ENCODE results near the gene RNASE8. TPM values are rescaled to one million over a fixed set of nuclear protein-coding genes. Genes with fewer than 3 reads are reported as not detected.
A peak's percentile ranks its signal among the peaks of the same experiment; 100 is the strongest.

RNASE8 gene
- total and polyA plus RNA-seq, 2 of the 8 experiments (the other 6 are each of a cell fraction or from before 2014, with no cell fraction given), result not detected

DNA sequence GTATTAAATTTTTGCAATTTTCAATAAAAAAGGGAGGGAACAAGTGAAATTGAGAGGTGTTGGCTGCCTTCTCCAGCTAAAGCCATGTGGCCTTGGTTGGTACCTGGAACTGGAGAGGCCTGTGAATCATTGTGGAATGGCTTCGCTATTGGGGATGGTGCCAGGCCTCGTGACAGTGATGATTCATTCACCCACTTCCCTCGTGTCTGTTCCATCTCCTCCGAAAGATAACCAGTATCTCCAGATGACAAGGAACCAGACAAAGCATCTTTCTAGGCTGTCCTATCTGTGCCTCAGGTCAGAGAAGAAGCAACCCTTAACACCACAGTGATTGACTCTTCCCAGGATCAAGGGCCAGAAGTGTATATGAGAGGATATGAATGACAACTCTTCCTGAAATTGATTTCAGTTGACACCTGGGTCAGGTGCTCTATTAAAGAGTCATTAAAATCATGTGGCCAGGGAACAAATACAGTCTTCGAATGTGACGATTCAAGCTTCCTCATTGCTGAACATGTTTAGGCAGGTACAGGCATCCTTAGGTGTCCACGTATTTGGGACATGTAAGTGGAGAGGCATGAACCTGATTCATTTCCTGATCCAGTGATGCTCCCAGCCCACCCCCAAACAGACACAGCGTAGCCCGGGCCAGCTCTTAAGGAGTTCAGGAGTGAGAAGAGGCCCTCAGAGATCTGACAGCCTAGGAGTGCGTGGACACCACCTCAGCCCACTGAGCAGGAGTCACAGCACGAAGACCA is 15.8 kb upstream of the RNASE8 start, which contains the start of gene RNASE7:
Gene RNASE7, plus strand, starts transcription at position 687 of the 758 bp plus-strand sequence. CDS start 631 bp downstream, outside the sequence.
- Histone ChIP-seq H3K9ac (replicated peaks in 1 of 4; ENCODE audit: extremely low read depth in 1 of 4, low read depth in 3 of 4, low read length in 3 of 4) (no peak within 1 kb of the TSS), H4K8ac (ENCODE audit: extremely low read depth, insufficient read depth, low read length) (no peak within 1 kb of the TSS), H2BK20ac (ENCODE audit: low read length) (no peak within 1 kb of the TSS), H2BK15ac (ENCODE audit: low read length) (no peak within 1 kb of the TSS), H3K23ac (ENCODE audit: insufficient read length) (no peak within 1 kb of the TSS), H3K27me3 (replicated peaks in 1 of 4; ENCODE audit: control insufficient read depth in 3 of 4, extremely low read depth in 1 of 4, insufficient read depth in 3 of 4, low read length in 3 of 4) (peaks cover 0 to 3% (median 0%) of the 10 kb centered on the region in 4 experiments; a peak in 1 of 7 replicates), H3K79me2 (ENCODE audit: control insufficient read depth in 1 of 2, insufficient read depth in 2 of 2, low read length in 2 of 2) (no peaks in the 10 kb centered on the region), H2BK12ac (ENCODE audit: low read depth, low read length) (peak within 1 kb of the TSS; percentile 40), H2AK5ac (ENCODE audit: low read depth, low read length) (no peak within 1 kb of the TSS; the same call in 1 of the 2 replicates), H2AFZ (ENCODE audit: low read length) (no peak within 1 kb of the TSS), H4K91ac (replicated peaks; ENCODE audit: insufficient read length, low read length) (no peak within 1 kb of the TSS), H3K4me1 (replicated peaks in 1 of 4; ENCODE audit: control insufficient read depth in 3 of 4, insufficient read depth in 4 of 4, low read length in 3 of 4) (peaks cover 8 to 11% (median 10%) of the 10 kb centered on the region in 4 experiments; a peak in 6 of 7 replicates), H3K36me3 (ENCODE audit: control insufficient read depth in 2 of 4, insufficient read depth in 4 of 4, low read length in 3 of 4) (no peaks in the 10 kb centered on the region), H4K20me1 (replicated peaks in 1 of 2; ENCODE audit: control insufficient read depth in 1 of 2, insufficient read depth in 2 of 2, low read length in 2 of 2) (no peaks in the 10 kb centered on the region), H3K27ac (ENCODE audit: low read depth, low read length) (no peak within 1 kb of the TSS), H4K5ac (ENCODE audit: insufficient read length, low read depth, low read length) (no peak within 1 kb of the TSS), H3K9me3 (ENCODE audit: insufficient read depth in 2 of 2, low read depth in 1 of 2, low read length in 1 of 2) (no peaks in the 10 kb centered on the region), H3K23me2 (ENCODE audit: low read depth, low read length) (peaks cover 2% of the 10 kb centered on the region; the same call in 1 of the 2 replicates), H2BK120ac (replicated peaks; ENCODE audit: low read depth, low read length) (no peak within 1 kb of the TSS), H3K14ac (ENCODE audit: insufficient read length) (no peak within 1 kb of the TSS), H3K18ac (ENCODE audit: extremely low read depth, low read length) (no peak within 1 kb of the TSS), H3K79me1 (ENCODE audit: low read depth, low read length) (no peaks in the 10 kb centered on the region), H3K4ac (replicated peaks; ENCODE audit: insufficient read length, low read depth, low read length) (no peak within 1 kb of the TSS), H3K4me3 (ENCODE audit: extremely low read depth in 1 of 4, insufficient read depth in 2 of 4, low read depth in 3 of 4, low read length in 4 of 4) (no peak within 1 kb of the TSS), H2BK5ac (ENCODE audit: low read depth, low read length) (no peak within 1 kb of the TSS), H3K4me2 (ENCODE audit: insufficient read depth in 1 of 2, low read depth in 2 of 2, low read length in 2 of 2) (no peak within 1 kb of the TSS), H3K56ac (replicated peaks; ENCODE audit: insufficient read length, low read depth, low read length) (no peak within 1 kb of the TSS)
- POLR2A ChIA-PET (ENCODE audit: partially characterized antibody), result interaction anchor here (4.4 kb wide), 1 partner anchor 26 kb away, joined by 36 read pairs; no protein-coding TSS in a partner anchor
- FAIRE-seq, result no peak
- CTCF ChIA-PET (ENCODE audit: partially characterized antibody), result interaction anchor here (0.6 to 7.2 kb wide), 6 partner anchors 25 to 1901 kb away, joined by 3 to 371 read pairs (median 3); partner anchors contain the start of gene NDRG2
- no peak for DNase-seq (ENCODE audit: low read depth in 1 of 2, low spot score in 2 of 2)
- WGBS, 2 experiments (ENCODE audit: extremely low coverage in 1 of 2, insufficient coverage in 1 of 2, insufficient read length in 1 of 2, insufficient replicate concordance in 2 of 2, low coverage in 1 of 2, low lambda C conversion rate in 2 of 2, missing lambda C conversion rate in 1 of 2), result 80% methylated on average over 11 of the region's 11 CpGs; no CpG with 5 or more reads in 1 of the 2 experiments
- TF ChIP-seq CBX8 (IDR thresholded peaks at IDR 0.05; ENCODE audit: borderline replicate concordance, low read depth, low read length) (no peak), SAP30 (IDR thresholded peaks at IDR 0.05; ENCODE audit: insufficient read depth, insufficient replicate concordance, low read length) (no peak), CEBPB (IDR thresholded peaks at IDR 0.05; ENCODE audit: low read depth, low read length) (no peak), JUND (IDR thresholded peaks at IDR 0.05; ENCODE audit: low read length) (no peak), YY1 (IDR thresholded peaks at IDR 0.05; ENCODE audit: low read depth, low read length) (no peak), SRF (IDR thresholded peaks at IDR 0.05; ENCODE audit: low read depth, low read length) (no peak), NRF1 (IDR thresholded peaks at IDR 0.05; ENCODE audit: low read depth, low read length) (no peak), RXRA (IDR thresholded peaks at IDR 0.05; ENCODE audit: insufficient read depth, low read depth, low read length) (no peak)
- TF ChIP-seq, protein P1, sequence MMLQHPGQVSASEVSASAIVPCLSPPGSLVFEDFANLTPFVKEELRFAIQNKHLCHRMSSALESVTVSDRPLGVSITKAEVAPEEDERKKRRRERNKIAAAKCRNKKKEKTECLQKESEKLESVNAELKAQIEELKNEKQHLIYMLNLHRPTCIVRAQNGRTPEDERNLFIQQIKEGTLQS (IDR thresholded peaks at IDR 0.05; ENCODE audit: insufficient read depth, low read depth, low read length), result no peak
- TF ChIP-seq, protein P2, sequence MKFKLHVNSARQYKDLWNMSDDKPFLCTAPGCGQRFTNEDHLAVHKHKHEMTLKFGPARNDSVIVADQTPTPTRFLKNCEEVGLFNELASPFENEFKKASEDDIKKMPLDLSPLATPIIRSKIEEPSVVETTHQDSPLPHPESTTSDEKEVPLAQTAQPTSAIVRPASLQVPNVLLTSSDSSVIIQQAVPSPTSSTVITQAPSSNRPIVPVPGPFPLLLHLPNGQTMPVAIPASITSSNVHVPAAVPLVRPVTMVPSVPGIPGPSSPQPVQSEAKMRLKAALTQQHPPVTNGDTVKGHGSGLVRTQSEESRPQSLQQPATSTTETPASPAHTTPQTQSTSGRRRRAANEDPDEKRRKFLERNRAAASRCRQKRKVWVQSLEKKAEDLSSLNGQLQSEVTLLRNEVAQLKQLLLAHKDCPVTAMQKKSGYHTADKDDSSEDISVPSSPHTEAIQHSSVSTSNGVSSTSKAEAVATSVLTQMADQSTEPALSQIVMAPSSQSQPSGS (IDR thresholded peaks at IDR 0.05; ENCODE audit: low read length), result no peak
